GM21576 (cell line): ENCODE results near the gene S100A13.
"Not testable (repeated sequence)": the region's sequence is repeated elsewhere in the genome, so short reads cannot be mapped to it uniquely, and the experiment has no call there.

Source experiments
- ATAC-seq: cut with Tn5 transposase; IDR thresholded peaks from one replicate; pipeline ENCODE4 v1.9.1; 2021; ENCODE audit warnings: mild to moderate bottlenecking, moderate library complexity; ENCODE audit not compliant: unreplicated experiment

S100A13 gene

DNA sequence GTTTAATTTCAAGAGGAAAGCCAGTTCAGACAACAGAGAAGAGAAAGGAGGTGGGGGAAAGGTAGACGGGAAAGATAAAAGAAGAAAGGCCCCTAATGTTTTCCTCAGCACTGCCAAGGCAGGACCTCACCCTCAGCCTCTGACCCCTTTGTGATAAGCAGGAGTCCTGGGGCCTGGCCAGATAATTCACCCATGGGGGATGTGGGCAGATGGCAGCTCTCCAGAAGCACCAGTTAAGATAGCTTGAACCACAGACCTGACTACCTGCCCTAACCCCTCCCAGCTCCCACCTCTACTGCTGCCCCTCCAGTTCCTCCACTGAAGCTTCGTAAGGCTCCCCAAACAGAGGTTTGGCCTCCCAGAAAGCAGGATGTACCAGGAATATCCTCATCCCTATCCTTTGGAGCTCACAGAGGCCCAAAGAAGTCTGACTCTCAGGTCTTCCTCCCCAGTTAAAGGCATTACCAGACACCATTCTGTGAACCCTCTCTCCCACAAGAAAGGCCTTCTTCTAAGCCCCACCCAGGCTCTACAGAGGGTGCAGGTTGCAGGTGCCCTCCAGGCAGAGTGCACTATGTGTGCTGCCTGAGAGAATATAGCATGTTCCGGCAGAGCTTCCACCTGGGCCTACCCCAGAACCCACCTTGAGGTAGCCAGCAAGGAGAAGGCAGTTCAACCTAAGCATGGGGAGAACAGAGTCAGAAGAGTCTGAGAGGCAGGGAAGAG lies 22.0 kb upstream of the S100A13 start:
- no peak for ATAC-seq

DNA sequence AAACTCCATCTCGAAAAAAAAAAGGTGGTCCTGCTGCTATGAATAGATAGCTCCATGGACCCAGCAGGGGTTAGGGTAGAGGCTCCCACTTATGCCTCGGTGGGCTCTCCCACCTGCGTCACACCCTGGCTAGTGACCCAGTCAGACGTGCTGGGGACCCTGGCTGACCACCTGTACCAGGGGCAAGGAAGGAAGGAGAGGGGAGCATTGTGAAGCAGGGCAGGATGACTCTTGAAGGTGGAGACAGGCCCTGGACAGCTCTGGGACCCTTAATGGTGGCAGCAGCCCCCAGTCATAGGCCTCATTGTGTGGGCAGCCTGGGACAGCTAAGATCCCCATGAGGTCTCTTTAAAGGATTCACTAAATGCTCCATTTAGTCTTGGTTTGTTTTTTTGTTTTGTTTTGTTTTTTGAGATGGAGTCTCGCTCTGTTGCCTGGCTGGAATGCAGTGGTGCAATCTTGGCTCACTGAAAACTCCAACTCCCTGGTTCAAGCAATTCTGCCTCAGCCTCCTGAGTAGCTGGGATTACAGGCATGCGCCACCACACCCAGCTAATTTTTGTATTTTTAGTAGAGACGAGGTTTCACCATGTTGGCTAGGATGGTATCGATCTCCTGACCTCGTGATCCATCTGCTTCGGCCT lies 20.8 kb upstream of the S100A13 start:
- no peak for ATAC-seq

DNA sequence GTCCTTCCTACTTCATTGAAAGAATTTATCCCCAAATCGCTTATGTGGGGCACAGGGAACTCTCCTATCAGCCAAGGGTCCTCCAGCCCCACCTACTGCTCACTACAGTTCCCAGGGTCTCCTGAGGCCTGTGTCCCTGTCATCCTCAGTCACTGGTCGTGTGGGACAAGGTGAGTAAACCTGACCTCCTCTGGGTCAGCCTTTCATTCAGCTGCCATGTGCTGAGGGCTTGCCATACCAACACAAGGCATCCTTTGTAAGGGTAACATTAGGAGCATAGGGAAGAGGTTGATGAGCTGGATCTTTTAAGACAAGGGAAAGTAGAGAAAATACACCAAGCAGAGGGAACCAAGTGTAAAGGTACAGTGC lies 20.0 kb upstream of the S100A13 start:
- no peak for ATAC-seq

DNA sequence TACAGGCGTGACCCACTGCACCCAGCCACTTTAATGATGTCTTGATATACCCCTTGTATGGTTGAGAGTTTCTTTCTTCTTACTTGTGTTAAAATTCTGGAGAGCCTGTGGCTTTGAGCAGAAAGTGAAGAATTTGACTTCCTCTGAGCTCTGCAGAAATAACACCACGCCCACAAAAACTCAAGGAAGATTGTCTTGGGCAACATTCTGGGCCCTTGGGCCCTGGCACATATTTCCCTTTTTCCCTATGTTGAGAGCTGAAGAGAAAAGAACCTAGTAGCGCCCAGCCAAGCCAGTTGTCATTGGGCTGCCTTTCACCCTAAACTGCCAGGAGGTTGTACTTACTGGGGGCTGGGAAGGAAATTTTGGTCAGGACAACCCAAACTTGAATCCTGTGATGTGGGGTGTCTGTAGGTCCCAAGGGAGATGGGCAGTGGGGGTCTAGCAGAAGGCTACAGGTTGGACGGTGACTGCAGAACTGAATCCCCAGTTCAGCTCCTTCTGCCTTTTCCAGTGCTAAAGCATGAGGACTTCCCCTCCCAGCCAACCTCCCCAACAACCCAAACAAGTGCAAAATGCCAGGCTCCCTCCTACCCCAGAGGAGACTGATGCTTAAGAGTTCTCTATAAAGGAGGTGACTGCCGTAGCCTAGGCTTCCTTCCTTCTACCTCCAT lies 19.5 kb upstream of the S100A13 start:
- ATAC-seq = no peak

DNA sequence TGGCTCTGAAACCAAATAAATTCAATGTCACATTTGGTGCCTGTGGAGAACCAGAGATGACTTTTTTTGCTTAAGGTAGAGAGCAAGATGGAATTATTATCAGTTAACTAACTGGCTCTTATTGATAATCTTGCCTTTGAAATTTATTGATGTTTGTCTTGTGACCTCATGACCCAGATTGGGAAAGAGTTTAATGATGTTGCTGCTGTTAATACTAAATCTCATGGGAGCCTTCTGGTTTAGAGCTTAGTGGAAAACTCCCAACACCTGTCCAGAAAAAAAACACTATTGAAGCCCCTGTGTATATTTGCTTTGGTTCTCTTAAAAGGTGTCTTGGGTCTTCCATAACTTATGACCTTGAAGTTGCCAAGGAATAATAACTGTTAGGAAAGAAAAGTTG lies 16.5 kb upstream of the S100A13 start:
- ATAC-seq = no peak

DNA sequence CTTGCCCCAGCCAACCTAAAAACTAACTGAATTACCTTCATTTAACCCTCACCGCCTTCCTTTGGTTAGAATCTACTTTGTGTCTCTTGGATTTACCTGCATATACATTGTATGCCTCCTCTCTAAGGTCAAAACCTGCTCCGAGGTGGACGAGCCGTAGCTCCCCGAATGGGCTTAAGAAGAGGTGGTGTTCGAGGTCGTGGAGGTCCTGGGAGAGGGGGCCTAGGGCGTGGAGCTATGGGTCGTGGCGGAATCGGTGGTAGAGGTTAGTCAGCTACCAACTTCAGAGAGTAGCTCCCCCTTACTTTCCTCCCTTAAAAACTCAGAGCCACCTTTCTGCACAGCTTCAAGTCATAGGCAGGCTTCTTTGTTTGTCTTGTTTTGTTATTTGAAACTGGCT lies 15.8 kb upstream of the S100A13 start:
- no peak for ATAC-seq

DNA sequence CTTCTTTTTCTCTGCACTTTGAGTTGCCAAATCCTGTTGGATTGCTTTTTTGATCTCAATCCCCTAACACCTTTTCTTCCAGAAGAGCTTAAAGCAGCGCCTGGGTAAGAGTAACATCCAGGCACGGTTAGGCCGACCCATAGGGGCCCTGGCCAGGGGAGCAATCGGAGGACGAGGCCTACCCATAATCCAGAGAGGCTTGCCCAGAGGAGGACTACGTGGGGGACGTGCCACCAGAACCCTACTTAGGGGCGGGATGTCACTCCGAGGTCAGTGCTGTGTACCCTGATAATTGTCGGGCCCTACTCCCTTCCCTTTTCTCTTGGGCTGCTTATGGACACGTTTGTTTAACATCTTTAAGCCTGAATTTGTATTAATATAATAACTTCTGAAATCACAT lies 14.9 kb upstream of the S100A13 start:
- no peak for ATAC-seq

DNA sequence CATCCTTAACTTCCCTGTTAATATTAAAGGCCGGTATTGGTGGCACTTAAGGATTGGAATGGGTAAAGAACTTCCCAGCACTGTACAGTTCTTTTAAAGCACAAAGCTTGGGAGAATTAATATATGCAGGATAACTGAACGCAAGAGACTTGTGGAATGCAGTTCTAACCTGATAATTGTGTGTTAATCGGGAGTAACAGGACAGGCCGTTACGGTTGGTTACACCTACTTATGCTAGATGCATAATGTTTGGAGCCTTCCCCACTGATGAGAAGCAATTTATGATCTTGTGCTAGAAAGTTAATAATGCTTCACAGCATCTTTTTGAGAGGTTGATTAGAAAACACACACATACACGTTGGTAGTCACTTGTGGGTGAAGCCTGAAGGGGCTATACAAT lies 13.6 kb upstream of the S100A13 start:
- no peak for ATAC-seq

DNA sequence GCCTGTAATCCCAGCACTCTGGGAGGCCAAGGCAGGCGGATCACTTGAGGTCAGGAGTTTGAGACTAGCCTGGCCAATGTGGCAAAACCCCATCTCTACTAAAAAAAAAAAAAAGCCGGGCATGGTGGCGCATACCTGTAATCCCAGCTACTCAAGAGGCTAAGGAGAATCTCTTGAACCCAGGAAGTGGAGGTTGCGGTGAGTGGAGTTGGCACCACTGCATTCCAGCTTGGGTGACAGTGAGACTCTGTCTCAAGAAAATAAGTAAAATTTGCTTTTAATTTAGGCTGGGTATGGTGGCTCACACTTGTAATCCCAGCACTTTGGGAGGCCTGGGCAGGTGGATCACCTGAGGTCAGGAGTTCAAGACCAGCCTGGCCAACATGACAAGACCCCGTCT lies 12.9 kb upstream of the S100A13 start:
- ATAC-seq = not testable (repeated sequence)

DNA sequence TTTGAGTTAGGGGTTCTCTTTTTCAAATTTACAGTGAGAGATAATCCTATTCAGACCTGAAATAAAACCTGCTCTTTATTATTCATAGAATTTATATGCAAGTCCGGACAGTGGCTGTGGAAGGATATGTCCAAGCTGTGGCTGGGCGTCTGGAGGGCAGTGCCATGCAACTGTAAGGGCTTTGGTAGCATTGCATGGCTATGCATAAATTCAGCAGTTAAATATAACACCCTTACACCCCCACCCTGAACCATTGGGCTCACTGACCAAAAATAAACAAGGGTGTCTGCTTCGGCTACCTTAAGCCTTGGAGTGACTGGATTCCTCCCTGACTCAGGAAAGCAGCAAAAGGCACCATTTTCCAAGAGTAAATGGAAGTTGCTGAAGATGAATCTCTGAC lies 12.0 kb upstream of the S100A13 start:
- ATAC-seq = no peak

DNA sequence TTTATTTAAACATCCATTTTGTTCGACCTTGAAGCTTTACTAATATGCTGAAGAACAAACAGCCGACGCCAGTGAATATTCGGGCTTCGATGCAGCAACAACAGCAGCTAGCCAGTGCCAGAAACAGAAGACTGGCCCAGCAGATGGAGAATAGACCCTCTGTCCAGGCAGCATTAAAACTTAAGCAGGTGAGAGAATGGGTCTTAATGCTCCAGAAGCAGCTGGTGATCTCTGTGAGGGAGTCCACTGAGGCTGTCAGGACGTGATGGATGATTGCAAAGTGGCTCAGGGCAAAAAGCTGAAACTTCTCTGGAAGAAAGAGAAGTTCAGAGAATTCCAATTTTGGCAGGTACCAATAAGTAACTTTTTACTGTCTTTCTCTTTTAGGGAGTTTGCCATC lies 11.0 kb upstream of the S100A13 start:
- ATAC-seq = no peak

DNA sequence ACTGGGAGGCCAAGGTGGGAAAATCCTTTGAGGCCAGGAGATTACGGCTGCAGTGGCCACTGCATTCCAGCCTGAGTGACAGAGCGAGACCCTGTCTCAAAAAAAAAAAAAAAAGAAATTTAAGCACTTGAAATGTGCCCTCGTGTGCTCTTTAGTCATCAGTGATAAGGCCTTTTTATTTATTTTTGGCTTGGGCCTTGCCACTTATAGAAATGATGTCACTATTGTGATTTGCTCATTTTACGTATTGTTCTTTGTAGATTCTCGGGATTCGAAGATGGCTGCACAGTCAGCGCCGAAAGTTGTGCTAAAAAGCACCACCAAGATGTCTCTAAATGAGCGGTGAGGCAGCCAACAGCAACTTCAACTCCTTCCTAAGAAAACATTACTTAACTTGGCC lies 9.0 kb upstream of the S100A13 start:
- no peak for ATAC-seq

DNA sequence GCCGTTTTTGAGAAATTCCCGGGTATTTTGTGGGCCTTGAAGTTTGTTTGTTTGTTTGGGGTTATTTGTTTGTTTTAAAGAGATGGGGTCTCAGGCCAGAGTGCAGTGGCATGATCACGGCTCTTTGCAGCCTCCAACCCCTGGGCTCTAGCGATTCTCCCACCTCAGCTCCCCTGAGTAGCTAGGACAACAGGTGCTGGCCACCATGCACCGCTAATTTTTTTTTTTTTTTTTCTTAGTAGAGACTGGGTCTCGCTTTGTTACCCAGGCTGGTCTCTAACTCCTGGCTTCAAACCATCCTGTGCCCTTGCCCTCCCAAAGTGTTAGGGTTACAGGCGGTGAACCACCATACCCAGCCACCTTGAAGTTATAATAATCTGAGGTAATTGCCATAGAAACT lies 8.6 kb upstream of the S100A13 start:
- no peak for ATAC-seq

DNA sequence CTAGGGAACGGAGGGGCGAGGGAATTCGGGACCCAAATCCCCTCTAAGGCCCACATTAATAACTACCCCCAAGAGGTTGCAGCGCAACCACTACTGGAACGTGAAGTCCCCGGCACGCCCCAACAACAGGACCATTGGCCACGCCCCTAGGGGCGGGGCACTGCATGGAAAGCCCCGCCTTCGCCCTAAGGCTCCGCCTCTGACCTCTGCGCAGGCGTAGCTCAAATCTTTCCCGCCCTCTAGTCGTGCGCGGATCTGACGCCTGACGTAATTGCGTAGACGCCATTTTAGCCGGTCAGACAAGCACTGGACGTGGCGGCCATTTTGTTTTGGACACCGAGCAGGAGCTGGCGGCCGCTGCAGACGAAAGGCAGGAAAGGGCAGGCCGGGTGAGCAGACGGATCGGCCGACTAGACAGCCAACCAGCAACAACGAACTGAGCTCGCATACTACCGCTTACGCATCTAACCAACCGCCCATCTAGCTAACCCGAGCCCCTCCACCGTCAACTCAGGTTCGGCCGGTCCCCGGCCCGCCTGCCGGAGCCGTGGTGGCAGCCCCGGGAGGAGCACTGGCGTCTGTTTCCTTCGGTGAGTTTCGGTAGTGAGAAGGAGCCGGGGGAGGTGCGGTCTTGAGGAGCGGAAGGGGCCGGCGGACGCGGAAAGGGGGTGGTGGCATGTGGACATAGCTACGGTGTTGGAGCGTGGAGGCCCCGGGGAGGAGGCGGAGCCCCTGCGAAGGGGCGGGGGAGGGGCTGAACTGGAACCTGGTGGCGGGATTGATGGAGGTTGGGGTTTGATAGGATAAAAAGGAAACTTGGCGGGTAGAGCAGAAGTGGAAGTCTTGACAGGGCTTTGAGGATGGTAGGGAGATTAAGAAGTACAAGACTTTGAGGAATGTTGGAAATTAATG lies 6.7 kb upstream of the S100A13 start, which contains the start of gene CHTOP:
Gene CHTOP, plus strand, starts transcription at position 313 of the 912 bp plus-strand sequence. CDS start 2,523 bp downstream, outside the sequence.
- peak; percentile 90 for ATAC-seq

DNA sequence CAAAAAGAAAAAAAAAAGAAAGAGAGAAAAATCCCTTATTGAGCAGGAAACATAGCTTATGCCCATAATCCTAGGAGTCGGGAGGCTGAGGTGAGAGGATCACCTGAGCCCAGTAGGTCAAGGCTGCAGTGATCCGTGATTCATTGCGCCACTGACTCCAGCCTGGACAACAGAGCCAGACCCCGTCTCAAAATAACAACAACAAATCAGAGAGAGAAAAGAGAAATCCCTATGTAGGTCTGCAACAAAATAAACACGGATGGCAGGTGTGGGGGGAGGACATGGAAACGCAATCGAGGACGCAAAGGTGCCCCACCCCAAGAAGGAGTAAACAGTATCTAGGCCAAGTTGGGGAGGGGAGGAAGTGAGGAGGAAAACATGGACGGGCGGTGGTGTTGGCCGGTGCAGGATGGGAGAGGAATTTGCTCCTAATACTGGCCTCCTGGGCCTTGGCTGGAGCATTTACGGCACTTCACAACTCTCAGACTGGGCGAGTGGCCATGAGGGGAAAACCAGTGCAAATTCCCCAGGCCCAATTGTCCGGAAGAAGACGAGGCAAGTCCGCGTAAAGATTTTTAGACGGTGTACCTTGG lies 6.0 kb upstream of the S100A13 start:
- peak; percentile 3 for ATAC-seq

DNA sequence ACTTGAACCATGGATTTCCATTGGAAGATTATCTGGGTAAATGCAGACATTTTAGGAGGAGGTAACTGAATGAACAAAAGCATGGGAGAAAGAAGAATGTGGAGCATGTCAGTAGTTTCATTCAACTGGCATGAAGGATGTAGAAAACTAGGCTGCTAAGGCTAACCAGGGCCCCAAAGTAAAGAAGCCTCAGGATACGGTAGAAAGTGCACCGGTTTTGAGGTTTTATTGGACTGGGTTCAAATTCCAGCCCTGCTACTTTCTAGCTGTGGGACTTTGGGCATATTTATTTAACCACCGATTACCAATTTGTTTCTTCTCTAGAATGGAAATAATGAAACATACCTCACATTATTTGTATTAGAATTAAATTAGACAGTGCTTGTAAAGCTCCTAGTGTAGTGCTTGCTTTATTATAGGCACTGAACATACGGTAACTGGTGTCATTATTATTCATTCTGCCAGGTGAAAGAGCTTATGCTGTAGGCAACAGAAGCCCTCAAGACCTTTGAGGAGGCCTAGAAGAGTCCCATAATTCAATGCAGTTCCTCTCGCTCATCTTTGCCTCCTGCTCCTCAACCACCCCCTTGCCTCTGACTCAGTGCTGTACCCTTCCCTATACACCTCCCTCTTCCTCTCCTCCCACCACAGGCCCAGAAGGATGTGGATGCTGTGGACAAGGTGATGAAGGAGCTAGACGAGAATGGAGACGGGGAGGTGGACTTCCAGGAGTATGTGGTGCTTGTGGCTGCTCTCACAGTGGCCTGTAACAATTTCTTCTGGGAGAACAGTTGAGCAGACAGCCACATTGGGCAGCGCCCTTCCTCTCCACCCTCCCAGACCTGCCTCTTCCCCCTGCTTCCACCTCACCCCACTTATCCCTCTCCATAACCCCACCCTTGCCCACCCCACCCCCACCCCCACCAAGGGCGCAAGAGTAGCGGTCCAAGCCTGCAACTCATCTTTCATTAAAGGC lies 4.0 kb upstream of the S100A13 start:
- ATAC-seq = no peak

DNA sequence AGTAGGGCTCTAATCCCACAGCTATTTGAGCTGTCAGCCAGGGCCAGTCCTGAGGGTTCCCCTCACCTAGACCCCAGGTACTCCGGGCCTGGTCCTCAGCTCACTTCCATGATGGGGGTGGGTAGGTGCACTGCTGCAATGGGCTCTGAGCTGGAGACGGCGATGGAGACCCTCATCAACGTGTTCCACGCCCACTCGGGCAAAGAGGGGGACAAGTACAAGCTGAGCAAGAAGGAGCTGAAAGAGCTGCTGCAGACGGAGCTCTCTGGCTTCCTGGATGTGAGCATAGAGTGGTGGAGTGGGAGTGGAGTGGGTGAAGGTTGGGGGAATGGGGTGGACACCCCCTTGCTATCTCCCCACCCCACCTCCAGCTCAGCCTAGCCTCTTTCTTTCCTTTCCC lies 3.1 kb upstream of the S100A13 start:
- no peak for ATAC-seq

DNA sequence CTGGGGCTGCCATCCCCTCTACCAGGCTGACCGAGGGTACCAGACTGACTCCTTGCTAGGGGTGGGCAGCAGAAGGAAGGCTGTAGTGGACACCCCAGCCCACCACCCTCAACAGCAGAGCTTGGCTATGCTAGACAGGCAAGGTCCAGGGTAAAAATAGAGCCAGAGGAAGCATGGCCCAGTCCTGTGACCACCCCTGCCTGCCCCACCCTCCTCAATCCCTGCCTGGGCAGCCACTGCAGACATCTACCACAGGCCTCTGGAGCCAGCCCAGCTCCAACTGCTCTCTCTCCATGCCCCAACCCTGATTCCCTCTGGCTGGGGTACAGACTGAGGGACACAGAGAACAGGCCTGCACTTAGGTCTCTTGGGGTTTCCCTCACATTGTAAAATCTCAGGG lies 2.7 kb upstream of the S100A13 start:
- no peak for ATAC-seq

DNA sequence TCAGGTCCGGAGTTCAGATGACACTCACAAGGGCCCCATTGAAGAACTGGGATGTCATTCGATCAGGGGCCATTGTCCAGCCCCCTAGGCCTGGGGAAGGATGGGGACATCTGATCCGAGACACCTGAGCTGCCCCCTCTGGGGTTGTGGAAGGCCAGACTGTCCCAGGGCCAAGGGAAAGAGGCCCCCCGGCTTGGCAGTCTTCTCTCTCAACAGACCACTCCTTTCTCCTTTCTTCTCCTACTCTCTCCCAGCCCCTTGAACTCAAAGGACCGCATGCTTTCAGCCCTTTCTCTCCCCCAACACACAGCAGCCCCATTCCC lies 2.0 kb upstream of the S100A13 start:
- ATAC-seq = no peak
